HG03565 (cell line): ENCODE measurements around the gene FICD.

Source experiments
- ATAC-seq: cut with Tn5 transposase; IDR thresholded peaks from one replicate; pipeline ENCODE4 v1.9.1; 2021; ENCODE audit warnings: mild to moderate bottlenecking, moderate library complexity; ENCODE audit not compliant: unreplicated experiment

FICD gene

GRCh38 chr12:108498136-108498535 is 16.9 kb upstream of the FICD start:
- no peak for ATAC-seq

GRCh38 chr12:108502922-108503321 is 12.2 kb upstream of the FICD start:
- ATAC-seq = no peak

- no peak for ATAC-seq
These were observed 9.9 kb upstream of the FICD start for GRCh38 chr12:108505129-108505528.

GRCh38 chr12:108507971-108508642 is 7.0 kb upstream of the FICD start:
- no peak for ATAC-seq

- no peak for ATAC-seq
These were observed 5.3 kb upstream of the FICD start for GRCh38 chr12:108509806-108510205.

- ATAC-seq = no peak
These were observed 4.2 kb upstream of the FICD start for GRCh38 chr12:108510836-108511235.

GRCh38 chr12:108511633-108512540 is 3.2 kb upstream of the FICD start:
- ATAC-seq = no peak

GRCh38 chr12:108514468-108514972 is 557 bp upstream of the FICD start:
- ATAC-seq = no peak

- ATAC-seq = no peak
These were observed 839 bp downstream of the FICD start for GRCh38 chr12:108515916-108516315.

GRCh38 chr12:108516511-108517275 is 1.6 kb downstream of the FICD start:
- ATAC-seq = no peak

GRCh38 chr12:108517288-108518100 is 2.4 kb downstream of the FICD start:
- no peak for ATAC-seq

- no peak for ATAC-seq
These were observed 3.1 kb downstream of the FICD start for GRCh38 chr12:108518101-108518715.

- ATAC-seq = no peak
These were observed 3.8 kb downstream of the FICD start for GRCh38 chr12:108518716-108519496.

GRCh38 chr12:108519558-108519957 is 4.5 kb downstream of the FICD start:
- ATAC-seq = no peak

GRCh38 chr12:108523365-108523764 is 8.3 kb downstream of the FICD start:
- no peak for ATAC-seq

- no peak for ATAC-seq
These were observed 10.6 kb downstream of the FICD start for GRCh38 chr12:108525681-108526080.

GRCh38 chr12:108526482-108527165 is 11.5 kb downstream of the FICD start:
- ATAC-seq = no peak

- no peak for ATAC-seq
These were observed 12.1 kb downstream of the FICD start for GRCh38 chr12:108527166-108527496.

GRCh38 chr12:108530161-108530560 is 15.1 kb downstream of the FICD start:
- no peak for ATAC-seq
